ENCODE results near the gene SRSF4. TPM values are rescaled to one million over a fixed set of nuclear protein-coding genes. Genes with fewer than 3 reads are reported as not detected.

The SRSF4 gene
- total and polyA plus RNA-seq, 2 donors (not counting 1 experiment from before 2014, with no cell fraction given) = 48.4 to 93.5 TPM

DNA sequence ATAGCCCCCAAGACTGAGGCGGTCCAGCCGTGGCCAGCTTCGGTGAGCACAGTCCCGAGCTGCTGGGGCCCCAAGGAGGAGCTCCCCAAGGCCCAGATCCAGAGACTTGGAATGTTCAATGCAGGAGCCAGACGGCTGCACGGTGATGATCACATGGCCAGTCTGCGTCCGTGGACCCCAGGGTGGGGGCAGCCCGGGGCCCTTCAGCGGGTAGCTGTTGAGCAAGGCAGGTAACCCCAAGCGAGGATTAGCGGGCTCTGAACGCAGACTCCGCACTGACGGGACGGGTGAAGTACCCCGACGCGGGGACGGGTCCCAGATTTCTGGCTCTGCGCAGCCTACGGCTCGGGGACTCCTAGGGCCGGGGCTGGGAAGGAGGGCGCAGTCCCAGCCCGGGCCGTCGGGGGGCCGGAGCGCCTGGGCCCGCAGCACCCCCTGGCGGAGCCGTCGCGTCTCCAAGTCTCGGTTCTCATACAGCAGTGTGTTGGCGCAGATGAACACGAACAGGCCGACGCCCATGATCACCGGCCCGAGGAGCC lies 60.7 kb downstream of the SRSF4 start:
- H4K20me1 ChIP-seq (ENCODE audit: control insufficient read depth, insufficient read depth, low read length, poor library complexity, severe bottlenecking) = peaks cover 29% of the 10 kb centered on the region
- no peaks in the 10 kb centered on the region for H3K79me2 ChIP-seq (ENCODE audit: control insufficient read depth, insufficient read depth, low read length)
- H3K9ac ChIP-seq (ENCODE audit: low read length) = no peak overlapping the region
- peak overlapping the region; percentile 47 for H3K4me3 Mint-ChIP-seq
- H3K36me3 ChIP-seq (replicated peaks in 1 of 2; ENCODE audit: control extremely low read depth in 1 of 2, control insufficient read depth in 1 of 2, extremely low read depth in 1 of 2, insufficient read depth in 2 of 2, low read length in 1 of 2) = peaks cover 0 to 26% of the 10 kb centered on the region in 2 experiments
- peak overlapping the region; percentile 6 for H3K27ac Mint-ChIP-seq
- H3K4me3 ChIP-seq (ENCODE audit: control extremely low read depth in 1 of 5, extremely low read depth in 1 of 5, insufficient read depth in 1 of 5, low read depth in 2 of 5, low read length in 4 of 5) = no peak overlapping the region
- H3K4me2 ChIP-seq (replicated peaks; ENCODE audit: low read depth, low read length, poor library complexity, severe bottlenecking) = peak overlapping the region; percentile 100
- H3K27me3 ChIP-seq (replicated peaks in 1 of 4; ENCODE audit: control extremely low read depth in 1 of 4, control insufficient read depth in 3 of 4, insufficient read depth in 4 of 4, low read length in 3 of 4) = peaks cover 0 to 49% (median 17%) of the 10 kb centered on the region in 4 experiments
- ATAC-seq (ENCODE audit: low read depth) (peak; percentile 72), DNase-seq (peak; percentile 81)
- H3K27ac ChIP-seq (ENCODE audit: low read length in 2 of 2) = no peak overlapping the region
- no peaks in the 10 kb centered on the region for H3K9me3 Mint-ChIP-seq (ENCODE audit: insufficient read depth)
- peaks cover 31 to 32% of the 10 kb centered on the region in 2 donors for H3K4me1 ChIP-seq (ENCODE audit: control insufficient read depth in 2 of 2, insufficient read depth in 2 of 2, low read length in 2 of 2)
- no peak overlapping the region for H2AFZ ChIP-seq (ENCODE audit: insufficient read depth, low read depth, low read length, poor library complexity, severe bottlenecking)
- POLR2A ChIA-PET = interaction anchor here (0.7 kb wide), 1 partner anchor 444 kb away, joined by 3 read pairs; no protein-coding TSS in a partner anchor
- CTCF ChIA-PET = interaction anchor here (1.0 to 3.2 kb wide), 3 partner anchors 77 to 239 kb away, joined by 3 to 12 read pairs (median 5); no protein-coding TSS in a partner anchor
- WGBS (ENCODE audit: insufficient coverage) = 40% methylated on average over 42 of the region's 42 CpGs
- H3K4me1 Mint-ChIP-seq = peaks cover 18% of the 10 kb centered on the region
- intact Hi-C loops (cut with micrococcal nuclease) = loop anchor here (1.0 to 5.0 kb wide), 2 partner anchors 61 to 82 kb away; partner anchors contain the start of gene SRSF4
- H3K27me3 Mint-ChIP-seq = peaks cover 9% of the 10 kb centered on the region
- TF ChIP-seq, protein P1, sequence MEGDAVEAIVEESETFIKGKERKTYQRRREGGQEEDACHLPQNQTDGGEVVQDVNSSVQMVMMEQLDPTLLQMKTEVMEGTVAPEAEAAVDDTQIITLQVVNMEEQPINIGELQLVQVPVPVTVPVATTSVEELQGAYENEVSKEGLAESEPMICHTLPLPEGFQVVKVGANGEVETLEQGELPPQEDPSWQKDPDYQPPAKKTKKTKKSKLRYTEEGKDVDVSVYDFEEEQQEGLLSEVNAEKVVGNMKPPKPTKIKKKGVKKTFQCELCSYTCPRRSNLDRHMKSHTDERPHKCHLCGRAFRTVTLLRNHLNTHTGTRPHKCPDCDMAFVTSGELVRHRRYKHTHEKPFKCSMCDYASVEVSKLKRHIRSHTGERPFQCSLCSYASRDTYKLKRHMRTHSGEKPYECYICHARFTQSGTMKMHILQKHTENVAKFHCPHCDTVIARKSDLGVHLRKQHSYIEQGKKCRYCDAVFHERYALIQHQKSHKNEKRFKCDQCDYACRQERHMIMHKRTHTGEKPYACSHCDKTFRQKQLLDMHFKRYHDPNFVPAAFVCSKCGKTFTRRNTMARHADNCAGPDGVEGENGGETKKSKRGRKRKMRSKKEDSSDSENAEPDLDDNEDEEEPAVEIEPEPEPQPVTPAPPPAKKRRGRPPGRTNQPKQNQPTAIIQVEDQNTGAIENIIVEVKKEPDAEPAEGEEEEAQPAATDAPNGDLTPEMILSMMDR (IDR thresholded peaks at IDR 0.05) = peak; percentile 78
- TF ChIP-seq EZH2 (IDR thresholded peaks at IDR 0.05; ENCODE audit: borderline replicate concordance, insufficient read depth, low read depth, low read length, poor library complexity, severe bottlenecking) = no peak
- H3K9me3 ChIP-seq (ENCODE audit: control extremely low read depth in 1 of 3, control insufficient read depth in 2 of 3, insufficient read depth in 1 of 3, low read length in 2 of 3) = peaks cover 0 to 15% (median 0%) of the 10 kb centered on the region in 3 donors

DNA sequence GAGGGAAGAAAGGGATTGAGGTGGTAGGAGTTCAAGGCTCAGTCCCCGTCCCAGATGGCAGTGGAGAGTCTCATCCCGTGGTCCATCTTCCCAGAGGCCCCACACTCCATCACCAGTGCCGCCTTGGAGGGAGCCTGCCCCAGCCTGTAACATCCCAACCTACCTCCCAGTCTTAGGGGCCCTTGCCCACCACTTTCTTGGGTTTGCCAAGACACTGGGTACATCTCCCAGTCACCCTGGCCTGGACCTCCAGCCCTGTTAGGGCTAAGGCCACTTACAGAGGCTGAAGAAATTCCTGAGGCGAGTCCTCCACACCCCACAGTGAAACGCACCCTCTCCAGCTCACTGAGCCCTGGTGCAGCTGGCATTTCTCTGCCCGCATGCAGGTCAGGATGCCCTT lies 61.3 kb downstream of the SRSF4 start:
- WGBS (ENCODE audit: insufficient coverage) = 97% methylated on average over 6 of the region's 6 CpGs
- Histone ChIP-seq H3K4me3 (ENCODE audit: control extremely low read depth in 1 of 5, extremely low read depth in 1 of 5, insufficient read depth in 1 of 5, low read depth in 2 of 5, low read length in 4 of 5) (no peak overlapping the region), H2AFZ (ENCODE audit: insufficient read depth, low read depth, low read length, poor library complexity, severe bottlenecking) (no peak overlapping the region), H3K4me1 (ENCODE audit: control insufficient read depth in 2 of 2, insufficient read depth in 2 of 2, low read length in 2 of 2) (peaks cover 31 to 32% of the 10 kb centered on the region in 2 donors), H3K27ac (ENCODE audit: low read length in 2 of 2) (no peak overlapping the region), H3K9me3 (ENCODE audit: control extremely low read depth in 1 of 3, control insufficient read depth in 2 of 3, insufficient read depth in 1 of 3, low read length in 2 of 3) (peaks cover 0 to 15% (median 0%) of the 10 kb centered on the region in 3 donors), H3K27me3 (replicated peaks in 1 of 4; ENCODE audit: control extremely low read depth in 1 of 4, control insufficient read depth in 3 of 4, insufficient read depth in 4 of 4, low read length in 3 of 4) (peaks cover 0 to 43% (median 15%) of the 10 kb centered on the region in 4 experiments), H3K79me2 (ENCODE audit: control insufficient read depth, insufficient read depth, low read length) (no peaks in the 10 kb centered on the region), H4K20me1 (ENCODE audit: control insufficient read depth, insufficient read depth, low read length, poor library complexity, severe bottlenecking) (peaks cover 29% of the 10 kb centered on the region), H3K36me3 (replicated peaks in 1 of 2; ENCODE audit: control extremely low read depth in 1 of 2, control insufficient read depth in 1 of 2, extremely low read depth in 1 of 2, insufficient read depth in 2 of 2, low read length in 1 of 2) (peaks cover 0 to 32% of the 10 kb centered on the region in 2 experiments), H3K4me2 (replicated peaks; ENCODE audit: low read depth, low read length, poor library complexity, severe bottlenecking) (no peak overlapping the region), H3K9ac (ENCODE audit: low read length) (no peak overlapping the region)
- ATAC-seq (ENCODE audit: low read depth) (no peak), DNase-seq (no peak)
- Mint-ChIP-seq H3K9me3 (ENCODE audit: insufficient read depth) (no peaks in the 10 kb centered on the region), H3K27me3 (peaks cover 3% of the 10 kb centered on the region), H3K4me1 (peaks cover 13% of the 10 kb centered on the region), H3K4me3 (peak overlapping the region; percentile 47), H3K27ac (no peak overlapping the region)
- ChIA-PET POLR2A (interaction anchor here (0.7 kb wide), 1 partner anchor 443 kb away, joined by 3 read pairs; no protein-coding TSS in a partner anchor), CTCF (interaction anchor here (1.0 to 3.2 kb wide), 3 partner anchors 11 to 238 kb away, joined by 3 to 12 read pairs (median 3); no protein-coding TSS in a partner anchor)
- TF ChIP-seq, protein P1 (IDR thresholded peaks at IDR 0.05) = no peak
- no peak for TF ChIP-seq EZH2 (IDR thresholded peaks at IDR 0.05; ENCODE audit: borderline replicate concordance, insufficient read depth, low read depth, low read length, poor library complexity, severe bottlenecking)
- intact Hi-C loops (cut with micrococcal nuclease) = loop anchor here (5.0 kb wide), 1 partner anchor 62 kb away; the partner anchor contains the start of gene SRSF4
